Measurements from ENCODE around the gene TREM1. TPM values are rescaled to one million over a fixed set of nuclear protein-coding genes. Genes with fewer than 3 reads are reported as not detected.

TREM1 gene
- total RNA-seq, 1 donor from 2014 or later = 2.0 TPM

GRCh38 chr6:41232667-41233066 lies 53.8 kb downstream of the TREM1 start:
- no peak overlapping the region for H3K4me3 ChIP-seq (ENCODE audit: low read depth, low read length)
- TF ChIP-seq CTCF (conservative IDR thresholded peaks at IDR 0.05; ENCODE audit: low read depth, low read length) = no peak
- DNase-seq (ENCODE audit: low read depth) = no peak

- no peak for TF ChIP-seq CTCF (conservative IDR thresholded peaks at IDR 0.05; ENCODE audit: low read depth, low read length)
- DNase-seq (ENCODE audit: low read depth) = no peak
- H3K4me3 ChIP-seq (ENCODE audit: low read depth, low read length) = no peak overlapping the region
Measured at GRCh38 chr6:41231246-41231645, 55.2 kb downstream of the TREM1 start.

GRCh38 chr6:41229721-41230120 lies 56.8 kb downstream of the TREM1 start:
- no peak for DNase-seq (ENCODE audit: low read depth)
- H3K4me3 ChIP-seq (ENCODE audit: low read depth, low read length) = no peak overlapping the region
- TF ChIP-seq CTCF (conservative IDR thresholded peaks at IDR 0.05; ENCODE audit: low read depth, low read length) = no peak

- DNase-seq (ENCODE audit: low read depth) = no peak
- no peak for TF ChIP-seq CTCF (conservative IDR thresholded peaks at IDR 0.05; ENCODE audit: low read depth, low read length)
- H3K4me3 ChIP-seq (ENCODE audit: low read depth, low read length) = no peak overlapping the region
Measured at GRCh38 chr6:41228616-41229015, 57.9 kb downstream of the TREM1 start.

DNA sequence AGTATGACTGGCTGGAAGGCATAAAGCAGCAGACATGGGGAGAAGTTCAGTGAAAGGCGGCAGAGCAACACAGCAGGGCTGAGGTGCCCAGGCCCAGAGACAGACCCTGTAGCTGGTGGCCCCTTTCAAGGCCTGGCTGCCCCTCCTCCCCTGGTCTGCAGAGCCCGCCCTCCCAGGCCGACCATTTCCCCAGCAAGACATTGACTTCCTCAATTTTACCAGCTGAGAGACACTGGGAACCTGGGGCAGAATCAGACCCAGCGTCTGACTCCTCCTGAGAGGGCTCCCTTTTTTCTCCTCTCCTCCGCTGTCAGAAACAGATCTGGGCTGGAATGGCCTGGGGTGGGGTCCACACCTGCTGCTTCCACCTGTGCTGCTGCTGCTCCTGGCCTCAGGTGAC lies 58.4 kb downstream of the TREM1 start, which contains the start of gene TREML4:
TREML4 (plus strand) TSS at position 254 of the 400 bp plus-strand sequence; CDS start at position 333, 79 bp downstream.
- no peak for TF ChIP-seq CTCF (conservative IDR thresholded peaks at IDR 0.05; ENCODE audit: low read depth, low read length)
- no peak for DNase-seq (ENCODE audit: low read depth)
- H3K4me3 ChIP-seq (ENCODE audit: low read depth, low read length) = no peak within 1 kb of the TSS

DNA sequence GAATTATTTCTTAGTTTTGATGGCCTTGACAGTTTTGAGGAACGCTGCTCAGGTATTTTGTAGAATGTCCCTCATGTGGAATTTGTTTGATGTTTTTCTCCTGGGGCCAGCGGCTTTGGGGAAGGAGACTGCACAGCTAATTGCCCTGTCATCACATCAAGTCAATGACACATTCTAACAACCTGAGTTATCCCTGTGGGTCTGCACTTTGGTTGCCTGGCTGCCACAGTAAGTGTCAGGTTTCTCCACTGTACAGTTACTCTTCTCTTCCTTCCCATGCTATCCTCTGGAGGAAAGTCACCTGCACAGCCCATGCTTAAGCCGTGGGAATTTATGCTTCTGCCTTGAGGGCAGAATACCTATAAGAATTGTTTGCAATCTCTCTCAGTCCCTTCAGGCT lies 59.7 kb downstream of the TREM1 start:
- no peak overlapping the region for H3K4me3 ChIP-seq (ENCODE audit: low read depth, low read length)
- no peak for DNase-seq (ENCODE audit: low read depth)
- TF ChIP-seq CTCF (conservative IDR thresholded peaks at IDR 0.05; ENCODE audit: low read depth, low read length) = no peak

DNA sequence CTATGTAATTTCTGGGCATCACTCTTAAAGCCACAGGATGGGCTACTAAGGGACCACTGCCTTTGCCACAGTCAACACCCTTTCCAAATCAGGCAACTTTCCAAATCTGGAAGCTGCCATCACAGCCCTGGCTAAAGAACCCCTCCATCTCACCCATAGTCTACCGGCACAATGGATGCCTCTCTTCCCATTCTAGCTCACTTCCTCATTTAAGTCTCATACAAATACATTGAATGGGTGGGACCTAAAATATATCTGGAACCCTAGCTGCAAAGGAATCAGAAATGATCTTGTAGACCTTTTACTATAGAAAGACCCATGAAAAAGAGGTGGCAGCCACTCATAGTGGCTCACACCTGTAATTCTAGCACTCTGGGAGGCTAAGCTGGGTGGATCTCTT lies 61.7 kb downstream of the TREM1 start:
- no peak for DNase-seq (ENCODE audit: low read depth)
- no peak overlapping the region for H3K4me3 ChIP-seq (ENCODE audit: low read depth, low read length)
- no peak for TF ChIP-seq CTCF (conservative IDR thresholded peaks at IDR 0.05; ENCODE audit: low read depth, low read length)
